CD4-positive, alpha-beta T cell treated with Interleukin-6 for 4 hours (primary cell): ENCODE data around the gene GLMP.

Experiments used
- DNase-seq: peaks from one replicate; pipeline ENCODE4 v3.0.0-alpha.2; 2020; ENCODE audit warnings: mixed read lengths

The GLMP gene

GRCh38 chr1:156284757-156285156 lies 10.7 kb downstream of the GLMP start:
- DNase-seq, result no peak

- no peak for DNase-seq
These were observed 11.4 kb downstream of the GLMP start, which contains the start of gene TMEM79 for GRCh38 chr1:156284112-156284511. TSS of gene TMEM79 (plus strand) at chr1:156284325. CDS start at chr1:156285227, 902 bp downstream.

GRCh38 chr1:156283521-156283920 lies 12.0 kb downstream of the GLMP start:
- no peak for DNase-seq

- peak; percentile 96 for DNase-seq
These were observed 12.8 kb downstream of the GLMP start, which contains the start of gene SMG5 for GRCh38 chr1:156282479-156283222. TSS of gene SMG5 (minus strand) at chr1:156282825. CDS start at chr1:156282680, 145 bp downstream.

GRCh38 chr1:156281693-156282478 lies 13.6 kb downstream of the GLMP start:
- DNase-seq, result no peak

- DNase-seq, result no peak
These were observed 14.2 kb downstream of the GLMP start for GRCh38 chr1:156281281-156281680.

GRCh38 chr1:156279837-156280236 lies 15.6 kb downstream of the GLMP start:
- DNase-seq, result no peak

- DNase-seq, result no peak
These were observed 18.5 kb downstream of the GLMP start for GRCh38 chr1:156276966-156277381.

GRCh38 chr1:156276532-156276931 lies 18.9 kb downstream of the GLMP start:
- DNase-seq, result no peak

- no peak for DNase-seq
These were observed 25.2 kb downstream of the GLMP start for GRCh38 chr1:156270314-156270713.

- DNase-seq, result no peak
These were observed 27.1 kb downstream of the GLMP start for GRCh38 chr1:156268336-156268735.

GRCh38 chr1:156266051-156266450 lies 29.4 kb downstream of the GLMP start:
- DNase-seq, result no peak

- no peak for DNase-seq
These were observed 32.2 kb downstream of the GLMP start for GRCh38 chr1:156263288-156263655.

- no peak for DNase-seq
These were observed 32.8 kb downstream of the GLMP start for GRCh38 chr1:156262461-156263287.

GRCh38 chr1:156260896-156261295 lies 34.6 kb downstream of the GLMP start:
- no peak for DNase-seq

- no peak for DNase-seq
These were observed 35.7 kb downstream of the GLMP start for GRCh38 chr1:156259805-156260204.

- DNase-seq, result no peak
These were observed 36.6 kb downstream of the GLMP start for GRCh38 chr1:156258859-156259258.

GRCh38 chr1:156257711-156258110 lies 37.8 kb downstream of the GLMP start:
- no peak for DNase-seq

GRCh38 chr1:156253634-156254033 lies 41.8 kb downstream of the GLMP start:
- no peak for DNase-seq

GRCh38 chr1:156251527-156251926 lies 44.0 kb downstream of the GLMP start:
- DNase-seq, result no peak

- DNase-seq, result no peak
These were observed 45.9 kb downstream of the GLMP start for GRCh38 chr1:156249593-156249992.

- no peak for DNase-seq
These were observed 47.2 kb downstream of the GLMP start for GRCh38 chr1:156248323-156248683.
